Bronchus fibroblast of lung (primary cell): Measurements from ENCODE around the gene TSPAN12. TPM values are rescaled to one million over a fixed set of nuclear protein-coding genes. Genes with fewer than 3 reads are reported as not detected.

ENCODE experiments used
- total RNA-seq: library from RNA; depleted of rRNA; stranded (reverse); fragments of >200 nt; gene quantifications from 2 replicates; pipeline ENCODE4 v1.2.3, GENCODE V29; 2015

The TSPAN12 gene, protein sequence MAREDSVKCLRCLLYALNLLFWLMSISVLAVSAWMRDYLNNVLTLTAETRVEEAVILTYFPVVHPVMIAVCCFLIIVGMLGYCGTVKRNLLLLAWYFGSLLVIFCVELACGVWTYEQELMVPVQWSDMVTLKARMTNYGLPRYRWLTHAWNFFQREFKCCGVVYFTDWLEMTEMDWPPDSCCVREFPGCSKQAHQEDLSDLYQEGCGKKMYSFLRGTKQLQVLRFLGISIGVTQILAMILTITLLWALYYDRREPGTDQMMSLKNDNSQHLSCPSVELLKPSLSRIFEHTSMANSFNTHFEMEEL
- 0.17 and 0.59 TPM in 2 replicates for total RNA-seq

DNA sequence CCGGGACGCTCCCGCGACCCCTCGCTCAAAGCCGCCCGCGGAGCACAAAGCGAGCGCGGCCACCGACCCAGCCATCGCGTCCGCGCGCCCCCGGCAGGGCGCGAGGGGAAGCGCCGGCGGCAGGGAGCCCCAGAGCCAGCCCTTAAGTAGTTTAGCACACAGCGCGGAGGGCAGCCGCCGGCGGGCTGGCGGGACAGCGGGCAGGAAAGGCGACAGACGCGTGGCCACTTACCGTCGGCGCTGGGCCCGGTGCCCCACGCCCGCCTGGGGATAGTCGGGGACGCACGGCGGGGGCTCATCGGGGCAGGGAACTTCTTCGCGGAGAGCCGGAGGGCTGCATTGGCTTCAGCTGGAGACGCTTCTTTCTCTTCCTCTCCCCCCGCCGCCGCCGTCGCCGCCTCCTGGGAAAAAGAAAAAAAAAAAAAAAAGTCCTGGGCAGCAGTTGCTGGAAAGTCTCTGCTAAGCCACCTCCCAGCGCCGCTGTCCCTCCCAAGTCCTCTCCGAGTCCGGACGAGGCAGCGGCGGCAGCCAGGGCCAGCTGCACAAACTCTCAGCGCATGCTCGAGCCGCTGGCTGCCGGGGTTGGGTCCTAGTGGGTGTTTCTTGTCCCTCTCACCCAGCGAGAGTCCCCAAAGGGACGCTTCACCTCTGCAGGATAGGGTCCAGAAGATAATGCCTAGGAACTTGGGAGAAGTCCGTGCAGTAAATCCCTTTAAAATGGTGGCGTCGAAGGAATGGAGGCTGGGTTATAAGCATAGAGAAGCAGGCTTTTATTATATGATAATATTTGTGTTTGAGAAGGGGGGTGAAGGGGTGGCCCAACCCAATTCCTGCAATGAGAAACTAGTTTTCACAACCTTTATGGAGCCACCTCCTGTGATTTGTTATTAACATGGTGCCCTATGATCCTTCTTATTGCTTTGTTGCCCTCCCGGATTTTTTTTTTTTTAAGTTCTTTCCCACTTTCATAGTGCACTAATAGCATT is at the start of gene TSPAN12:
Gene TSPAN12 (minus strand): TSS at position 557 of the 986 bp plus-strand sequence. CDS start 1,381 bp downstream, outside the sequence.

Other genes with a start within 250 kb of the TSPAN12 start
- gene ING3, start 92.6 kb upstream of the TSPAN12 start, total RNA-seq, result 5.6 and 7.2 TPM in 2 replicates
- 30.4 and 32.4 TPM in 2 replicates for gene CPED1, start 130.6 kb upstream of the TSPAN12 start, total RNA-seq